ENCODE data around the gene NSUN5. TPM values are rescaled to one million over a fixed set of nuclear protein-coding genes. Genes with fewer than 3 reads are reported as not detected.

NSUN5 gene
- polyA plus RNA-seq: 10 to 100 TPM; 32.0 to 41.1 (median 32.6) TPM

- Mint-ChIP-seq H3K36me3 (peaks cover 4 to 19% (median 15%) of the 10 kb centered on the region in 3 donors), H3K4me1 (peaks cover 33 to 38% of the 10 kb centered on the region in 2 donors), H3K4me3 (peak within 1 kb of the TSS; percentile 93 to 98 (median 97))
Observed at GRCh38 chr7:73308665-73309214, at the start of gene NSUN5. Gene NSUN5, minus strand, starts transcription at chr7:73308826. Its CDS starts 36 bp downstream, at chr7:73308790.

GRCh38 chr7:73356159-73356558, 47.5 kb upstream of the NSUN5 start:
- H3K27ac Mint-ChIP-seq: no peak overlapping the region
- H3K36me3 Mint-ChIP-seq: no peaks in the 10 kb centered on the region
- H3K4me1 Mint-ChIP-seq: peaks cover 0 to 3% of the 10 kb centered on the region in 2 donors
- no peaks in the 10 kb centered on the region for H3K9me3 Mint-ChIP-seq
- no peak overlapping the region for H3K4me3 Mint-ChIP-seq
- peaks cover 3 to 10% (median 4%) of the 10 kb centered on the region in 3 donors for H3K27me3 Mint-ChIP-seq (ENCODE audit: low read depth in 3 of 3)
- no peak for DNase-seq

More at GRCh38 chr7:73308665-73309214, at the start of gene NSUN5:
- DNase-seq: peak; percentile 85 to 88 (median 87)
- Mint-ChIP-seq H3K27me3 (ENCODE audit: low read depth in 3 of 3) (peaks cover 0 to 8% (median 6%) of the 10 kb centered on the region in 3 donors), H3K27ac (peak within 1 kb of the TSS; percentile 80 to 94 (median 90)), H3K9me3 (no peaks in the 10 kb centered on the region)

- H3K9me3 Mint-ChIP-seq: no peaks in the 10 kb centered on the region
- peaks cover 3 to 10% (median 3%) of the 10 kb centered on the region in 3 donors for H3K27me3 Mint-ChIP-seq (ENCODE audit: low read depth in 3 of 3)
- no peaks in the 10 kb centered on the region for H3K36me3 Mint-ChIP-seq
- peaks cover 0 to 3% of the 10 kb centered on the region in 2 donors for H3K4me1 Mint-ChIP-seq
- H3K4me3 Mint-ChIP-seq: no peak overlapping the region
- no peak overlapping the region for H3K27ac Mint-ChIP-seq
- no peak for DNase-seq
Observed at GRCh38 chr7:73354821-73355220, 46.2 kb upstream of the NSUN5 start.

- Mint-ChIP-seq H3K9me3 (no peaks in the 10 kb centered on the region), H3K4me1 (peaks cover 0 to 3% of the 10 kb centered on the region in 2 donors), H3K27ac (no peak overlapping the region), H3K36me3 (no peaks in the 10 kb centered on the region), H3K4me3 (no peak overlapping the region), H3K27me3 (ENCODE audit: low read depth in 3 of 3) (peaks cover 3 to 10% (median 3%) of the 10 kb centered on the region in 3 donors)
- no peak for DNase-seq
Observed at GRCh38 chr7:73354196-73354595, 45.6 kb upstream of the NSUN5 start.

- no peak for DNase-seq
- Mint-ChIP-seq H3K4me3 (no peak overlapping the region), H3K27ac (no peak overlapping the region), H3K4me1 (no peaks in the 10 kb centered on the region), H3K9me3 (no peaks in the 10 kb centered on the region), H3K36me3 (no peaks in the 10 kb centered on the region), H3K27me3 (ENCODE audit: low read depth in 3 of 3) (peaks cover 3 to 13% (median 3%) of the 10 kb centered on the region in 3 donors)
Observed at GRCh38 chr7:73353243-73353642, 44.6 kb upstream of the NSUN5 start.

- Mint-ChIP-seq H3K4me1 (no peaks in the 10 kb centered on the region), H3K36me3 (no peaks in the 10 kb centered on the region), H3K27ac (no peak overlapping the region), H3K4me3 (no peak overlapping the region), H3K27me3 (ENCODE audit: low read depth in 3 of 3) (peaks cover 3 to 10% (median 3%) of the 10 kb centered on the region in 3 donors), H3K9me3 (no peaks in the 10 kb centered on the region)
- DNase-seq: no peak
Observed at GRCh38 chr7:73352784-73353183, 44.2 kb upstream of the NSUN5 start.

- DNase-seq: no peak
- H3K27me3 Mint-ChIP-seq (ENCODE audit: low read depth in 3 of 3): peaks cover under 1 to 7% (median 3%) of the 10 kb centered on the region in 3 donors
- H3K9me3 Mint-ChIP-seq: no peaks in the 10 kb centered on the region
- no peak overlapping the region for H3K4me3 Mint-ChIP-seq
- no peaks in the 10 kb centered on the region for H3K4me1 Mint-ChIP-seq
- no peaks in the 10 kb centered on the region for H3K36me3 Mint-ChIP-seq
- no peak overlapping the region for H3K27ac Mint-ChIP-seq
Observed at GRCh38 chr7:73351447-73352167, 43.0 kb upstream of the NSUN5 start.

- no peaks in the 10 kb centered on the region for H3K36me3 Mint-ChIP-seq
- no peaks in the 10 kb centered on the region for H3K9me3 Mint-ChIP-seq
- H3K27me3 Mint-ChIP-seq (ENCODE audit: low read depth in 3 of 3): peaks cover 0 to 7% (median 3%) of the 10 kb centered on the region in 3 donors
- no peak overlapping the region for H3K27ac Mint-ChIP-seq
- H3K4me1 Mint-ChIP-seq: no peaks in the 10 kb centered on the region
- DNase-seq: no peak
- H3K4me3 Mint-ChIP-seq: no peak overlapping the region
Observed at GRCh38 chr7:73350306-73351068, 41.9 kb upstream of the NSUN5 start.

- no peak for DNase-seq
- no peaks in the 10 kb centered on the region for H3K9me3 Mint-ChIP-seq
- H3K4me1 Mint-ChIP-seq: no peaks in the 10 kb centered on the region
- H3K27ac Mint-ChIP-seq: no peak overlapping the region
- no peak overlapping the region for H3K4me3 Mint-ChIP-seq
- no peaks in the 10 kb centered on the region for H3K36me3 Mint-ChIP-seq
- peaks cover 0 to 5% (median 0%) of the 10 kb centered on the region in 3 donors for H3K27me3 Mint-ChIP-seq (ENCODE audit: low read depth in 3 of 3)
Observed at GRCh38 chr7:73349763-73350162, 41.1 kb upstream of the NSUN5 start.

GRCh38 chr7:73345951-73346350, 37.3 kb upstream of the NSUN5 start:
- H3K36me3 Mint-ChIP-seq: no peaks in the 10 kb centered on the region

GRCh38 chr7:73345538-73345937, 36.9 kb upstream of the NSUN5 start:
- Mint-ChIP-seq H3K4me1 (no peaks in the 10 kb centered on the region), H3K4me3 (no peak overlapping the region), H3K27me3 (ENCODE audit: low read depth in 3 of 3) (peaks cover 0 to 12% (median 4%) of the 10 kb centered on the region in 3 donors), H3K36me3 (no peaks in the 10 kb centered on the region), H3K9me3 (no peaks in the 10 kb centered on the region), H3K27ac (no peak overlapping the region)
- no peak for DNase-seq

More at GRCh38 chr7:73345951-73346350, 37.3 kb upstream of the NSUN5 start:
- Mint-ChIP-seq H3K4me1 (no peaks in the 10 kb centered on the region), H3K9me3 (no peaks in the 10 kb centered on the region), H3K4me3 (no peak overlapping the region), H3K27me3 (ENCODE audit: low read depth in 3 of 3) (peaks cover 0 to 12% (median 3%) of the 10 kb centered on the region in 3 donors), H3K27ac (no peak overlapping the region)
- no peak for DNase-seq

GRCh38 chr7:73343671-73344380, 35.2 kb upstream of the NSUN5 start:
- no peak overlapping the region for H3K4me3 Mint-ChIP-seq

GRCh38 chr7:73342645-73343044, 34.0 kb upstream of the NSUN5 start:
- Mint-ChIP-seq H3K27me3 (ENCODE audit: low read depth in 3 of 3) (peaks cover 0 to 9% (median 5%) of the 10 kb centered on the region in 3 donors), H3K9me3 (no peaks in the 10 kb centered on the region), H3K36me3 (no peaks in the 10 kb centered on the region), H3K4me1 (no peaks in the 10 kb centered on the region), H3K4me3 (no peak overlapping the region), H3K27ac (no peak overlapping the region)
- DNase-seq: no peak

More at GRCh38 chr7:73343671-73344380, 35.2 kb upstream of the NSUN5 start:
- no peaks in the 10 kb centered on the region for H3K9me3 Mint-ChIP-seq
- DNase-seq: no peak
- H3K4me1 Mint-ChIP-seq: no peaks in the 10 kb centered on the region
- peak overlapping the region in 1 of 6 donors; percentile 10 for H3K27ac Mint-ChIP-seq
- H3K36me3 Mint-ChIP-seq: no peaks in the 10 kb centered on the region
- H3K27me3 Mint-ChIP-seq (ENCODE audit: low read depth in 3 of 3): peaks cover 0 to 12% (median 5%) of the 10 kb centered on the region in 3 donors

Data from immature natural killer cell (primary cell).